GM12874 (cell line): ENCODE data around the gene NPC1L1.

Source experiments
- TF ChIP-seq, protein P1 (sequence below): IDR thresholded peaks from 2 replicates; pipeline ENCODE4 v1.5.1; 2011; ENCODE audit warnings: low read depth, mild to moderate bottlenecking, control low read depth, low read length, moderate library complexity; ENCODE audit not compliant: insufficient read depth

NPC1L1 gene

DNA sequence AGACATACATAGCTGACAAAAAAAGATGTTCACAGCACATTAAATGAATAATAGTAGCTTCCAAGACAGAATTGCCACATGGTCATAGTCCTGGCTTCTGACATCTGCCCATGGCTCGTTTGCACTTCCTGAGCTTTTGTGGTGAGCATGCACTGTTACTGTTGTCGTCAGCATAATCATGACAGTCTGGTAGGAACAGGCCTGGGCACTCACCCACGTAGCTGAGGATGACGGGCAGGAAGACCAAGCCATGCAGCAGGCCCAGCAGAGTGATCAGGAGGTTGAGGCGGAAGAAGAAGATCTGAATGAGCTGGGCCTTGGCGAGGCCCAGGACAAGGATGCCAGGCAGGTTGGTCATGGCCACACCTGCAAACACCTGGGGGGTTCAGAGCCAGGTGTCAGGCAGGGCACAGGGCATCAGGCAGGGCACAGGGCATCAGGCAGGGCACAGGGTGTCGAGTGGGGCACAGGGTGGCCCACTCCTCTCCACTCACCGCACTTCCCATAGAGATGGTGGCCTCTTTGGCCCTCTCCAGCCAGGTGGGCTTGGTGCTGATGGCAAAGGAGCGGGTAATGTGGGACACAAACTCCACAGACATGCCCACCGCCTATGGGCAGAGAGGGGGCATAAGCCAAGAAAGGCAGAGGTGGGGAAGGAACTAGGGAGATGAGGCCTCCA is 25.4 kb downstream of the NPC1L1 start:
- TF ChIP-seq, protein P1, sequence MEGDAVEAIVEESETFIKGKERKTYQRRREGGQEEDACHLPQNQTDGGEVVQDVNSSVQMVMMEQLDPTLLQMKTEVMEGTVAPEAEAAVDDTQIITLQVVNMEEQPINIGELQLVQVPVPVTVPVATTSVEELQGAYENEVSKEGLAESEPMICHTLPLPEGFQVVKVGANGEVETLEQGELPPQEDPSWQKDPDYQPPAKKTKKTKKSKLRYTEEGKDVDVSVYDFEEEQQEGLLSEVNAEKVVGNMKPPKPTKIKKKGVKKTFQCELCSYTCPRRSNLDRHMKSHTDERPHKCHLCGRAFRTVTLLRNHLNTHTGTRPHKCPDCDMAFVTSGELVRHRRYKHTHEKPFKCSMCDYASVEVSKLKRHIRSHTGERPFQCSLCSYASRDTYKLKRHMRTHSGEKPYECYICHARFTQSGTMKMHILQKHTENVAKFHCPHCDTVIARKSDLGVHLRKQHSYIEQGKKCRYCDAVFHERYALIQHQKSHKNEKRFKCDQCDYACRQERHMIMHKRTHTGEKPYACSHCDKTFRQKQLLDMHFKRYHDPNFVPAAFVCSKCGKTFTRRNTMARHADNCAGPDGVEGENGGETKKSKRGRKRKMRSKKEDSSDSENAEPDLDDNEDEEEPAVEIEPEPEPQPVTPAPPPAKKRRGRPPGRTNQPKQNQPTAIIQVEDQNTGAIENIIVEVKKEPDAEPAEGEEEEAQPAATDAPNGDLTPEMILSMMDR = no peak

- TF ChIP-seq, protein P1 = no peak
Observed at GRCh38 chr7:44512736-44513135, 28.4 kb downstream of the NPC1L1 start.

DNA sequence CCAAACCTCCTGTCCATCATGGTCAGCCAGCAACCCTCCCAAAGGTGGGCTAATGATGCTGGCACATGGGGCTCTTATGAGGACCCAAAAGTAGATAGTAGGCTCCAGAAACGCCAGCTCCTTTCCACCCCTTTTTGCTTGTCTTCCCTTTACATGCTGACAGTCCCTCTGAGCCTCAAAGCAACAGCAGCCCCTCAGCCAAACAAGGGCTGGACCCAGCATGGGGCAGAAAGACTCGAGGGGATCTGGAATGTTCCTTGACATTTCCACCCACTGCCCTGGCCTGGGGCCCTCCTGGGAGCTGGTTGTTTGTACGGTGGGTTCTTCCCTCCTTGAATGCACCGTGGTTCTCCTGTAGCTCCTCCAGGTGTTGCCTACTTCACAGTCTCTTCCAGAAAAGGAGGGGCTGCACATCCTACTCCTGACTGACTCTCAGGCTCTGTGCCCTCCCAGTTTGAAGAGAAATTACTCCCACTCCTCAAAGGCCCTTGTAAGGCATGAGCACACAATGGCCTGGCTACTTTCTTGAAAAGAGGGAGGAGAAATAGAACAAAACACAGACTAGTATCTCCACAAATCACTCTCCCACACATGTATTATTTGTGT is 29.2 kb downstream of the NPC1L1 start:
- TF ChIP-seq, protein P1 = no peak

GRCh38 chr7:44511236-44511635 is 29.9 kb downstream of the NPC1L1 start:
- TF ChIP-seq, protein P1 = no peak

GRCh38 chr7:44508328-44509030 is 32.7 kb downstream of the NPC1L1 start:
- TF ChIP-seq, protein P1 = no peak

DNA sequence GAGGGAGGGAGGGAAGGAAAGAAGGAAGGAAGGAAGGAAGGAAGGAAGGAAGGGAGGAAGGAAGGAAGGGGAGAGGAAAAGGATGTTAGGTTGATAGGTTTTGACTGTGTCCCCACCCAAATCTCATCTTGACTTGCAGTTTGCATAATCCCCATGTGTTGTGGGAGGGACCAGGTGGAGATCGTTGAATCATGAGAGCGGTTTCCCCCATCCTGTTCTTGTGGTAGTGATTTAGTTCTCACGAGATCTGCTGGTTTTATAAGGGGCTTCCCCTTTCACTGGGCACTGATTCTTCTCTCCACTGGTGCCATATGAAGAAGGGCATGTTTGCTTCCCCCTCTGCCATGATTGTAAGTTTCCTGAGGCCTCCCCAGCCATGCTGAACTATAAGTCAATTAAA is 35.5 kb downstream of the NPC1L1 start:
- TF ChIP-seq, protein P1 = no peak

DNA sequence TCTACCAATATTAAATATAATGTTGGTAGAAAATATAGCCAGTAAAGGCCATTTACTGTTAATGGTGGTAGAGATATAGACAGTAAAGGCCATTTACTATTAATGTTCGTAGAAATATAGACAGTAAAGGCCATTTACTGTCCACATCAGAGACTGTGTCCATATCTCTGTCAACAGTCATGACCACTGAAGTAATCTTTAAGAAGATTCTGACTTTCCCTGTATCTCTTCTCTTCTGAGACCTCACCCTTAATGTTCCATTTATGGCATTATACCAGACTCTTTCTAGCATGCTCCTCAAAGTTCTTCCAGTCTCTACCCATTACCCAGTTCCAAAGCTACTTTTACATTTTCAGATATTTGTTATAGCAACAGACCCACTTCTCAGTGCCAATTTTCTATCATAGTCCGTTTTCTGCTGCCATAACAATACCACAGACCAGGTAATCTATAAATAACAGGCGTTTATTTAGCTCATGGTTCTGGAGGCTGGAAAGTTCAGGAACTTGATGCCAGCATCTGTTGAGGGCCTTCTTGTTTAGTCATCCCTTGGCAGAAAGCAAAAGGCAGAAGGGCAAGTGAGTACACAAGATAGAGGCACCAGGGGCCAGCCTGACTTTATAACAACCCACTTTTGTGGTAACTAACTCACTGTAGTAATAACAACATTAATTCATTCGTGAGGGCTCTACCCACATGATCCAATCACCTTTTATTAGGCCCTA is 42.7 kb downstream of the NPC1L1 start:
- TF ChIP-seq, protein P1 = no peak
